ENCODE results near the gene NEGR1.

DNA sequence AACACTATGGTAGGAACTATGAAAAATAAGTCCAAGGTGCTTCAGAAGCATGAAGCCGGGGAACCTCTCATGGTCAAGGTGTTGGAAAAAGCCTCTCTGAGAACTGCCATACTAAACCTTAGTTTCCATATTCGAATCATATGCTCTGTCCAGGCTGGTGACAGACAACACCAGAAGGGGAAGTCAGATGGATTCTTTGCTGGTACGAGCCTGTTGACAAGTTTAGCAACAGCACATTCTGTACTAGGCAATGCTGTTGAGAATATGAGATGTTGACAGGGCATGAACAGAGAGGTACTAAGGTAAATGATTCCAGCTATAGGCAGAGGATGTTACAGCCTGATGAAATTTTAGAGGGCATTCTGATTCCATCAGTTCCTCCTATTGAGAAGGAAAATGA, 740.2 kb downstream of the NEGR1 start:
- TF ChIP-seq, protein P1, sequence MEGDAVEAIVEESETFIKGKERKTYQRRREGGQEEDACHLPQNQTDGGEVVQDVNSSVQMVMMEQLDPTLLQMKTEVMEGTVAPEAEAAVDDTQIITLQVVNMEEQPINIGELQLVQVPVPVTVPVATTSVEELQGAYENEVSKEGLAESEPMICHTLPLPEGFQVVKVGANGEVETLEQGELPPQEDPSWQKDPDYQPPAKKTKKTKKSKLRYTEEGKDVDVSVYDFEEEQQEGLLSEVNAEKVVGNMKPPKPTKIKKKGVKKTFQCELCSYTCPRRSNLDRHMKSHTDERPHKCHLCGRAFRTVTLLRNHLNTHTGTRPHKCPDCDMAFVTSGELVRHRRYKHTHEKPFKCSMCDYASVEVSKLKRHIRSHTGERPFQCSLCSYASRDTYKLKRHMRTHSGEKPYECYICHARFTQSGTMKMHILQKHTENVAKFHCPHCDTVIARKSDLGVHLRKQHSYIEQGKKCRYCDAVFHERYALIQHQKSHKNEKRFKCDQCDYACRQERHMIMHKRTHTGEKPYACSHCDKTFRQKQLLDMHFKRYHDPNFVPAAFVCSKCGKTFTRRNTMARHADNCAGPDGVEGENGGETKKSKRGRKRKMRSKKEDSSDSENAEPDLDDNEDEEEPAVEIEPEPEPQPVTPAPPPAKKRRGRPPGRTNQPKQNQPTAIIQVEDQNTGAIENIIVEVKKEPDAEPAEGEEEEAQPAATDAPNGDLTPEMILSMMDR (IDR thresholded peaks at IDR 0.05), result no peak
- TF ChIP-seq POLR2A (IDR thresholded peaks at IDR 0.05), result no peak

Measured in Peyer's patch (tissue), 4 donors.